Airway epithelial cell (primary cell): ENCODE results near the gene RAB11A. TPM values are rescaled to one million over a fixed set of nuclear protein-coding genes. Genes with fewer than 3 reads are reported as not detected.

Source experiments
- total RNA-seq: library from RNA; depleted of rRNA; stranded (reverse); fragments of >200 nt; gene quantifications from 2 replicates; pipeline ENCODE4 v1.2.3, GENCODE V29; 2015

RAB11A gene
- 324 and 434 TPM in 2 replicates for total RNA-seq

DNA sequence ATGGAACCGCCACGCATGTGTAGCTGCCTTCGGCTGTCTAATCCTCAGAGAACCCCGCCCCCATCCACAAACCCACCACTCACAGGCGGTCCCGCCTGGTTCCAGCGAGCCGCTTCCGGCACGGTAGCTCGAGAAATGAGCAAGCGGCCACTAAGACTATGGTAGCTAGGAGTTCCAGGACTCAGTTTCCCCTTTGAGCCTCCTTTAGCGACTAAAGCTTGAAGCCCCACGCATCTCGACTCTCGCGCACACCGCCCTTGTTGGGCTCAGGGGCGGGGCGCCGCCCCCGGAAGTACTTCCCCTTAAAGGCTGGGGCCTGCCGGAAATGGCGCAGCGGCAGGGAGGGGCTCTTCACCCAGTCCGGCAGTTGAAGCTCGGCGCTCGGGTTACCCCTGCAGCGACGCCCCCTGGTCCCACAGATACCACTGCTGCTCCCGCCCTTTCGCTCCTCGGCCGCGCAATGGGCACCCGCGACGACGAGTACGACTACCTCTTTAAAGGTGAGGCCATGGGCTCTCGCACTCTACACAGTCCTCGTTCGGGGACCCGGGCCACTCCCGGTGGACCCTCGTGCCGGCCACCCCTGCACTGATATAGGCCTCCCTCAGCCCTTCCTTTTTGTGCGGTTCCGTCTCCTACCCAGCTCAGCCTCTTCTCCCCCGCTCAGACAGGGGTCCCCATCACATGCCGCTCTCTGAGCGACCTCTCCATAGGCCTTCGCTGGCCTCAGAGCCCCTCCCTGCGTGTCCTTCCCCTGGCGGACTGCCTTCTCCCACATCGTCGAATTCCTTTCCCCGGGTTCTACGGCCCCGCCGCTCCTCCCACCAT lies at the start of gene RAB11A:
Gene RAB11A (plus strand): TSS at position 366 of the 828 bp plus-strand sequence. CDS start 95 bp downstream, at position 461.

Other genes with a start within 250 kb of the RAB11A start
- 5.1 TPM in 2 replicates for gene SLC24A1, start 247.6 kb upstream of the RAB11A start, total RNA-seq
- gene DENND4A, start 77.2 kb upstream of the RAB11A start, total RNA-seq = 3.5 and 8.3 TPM in 2 replicates